Subcutaneous abdominal adipose tissue (tissue), 5 donors: ENCODE data around the gene ANO1.

Source experiments
- H3K27ac ChIP-seq: one replicate; pipeline ENCODE4 v1.7.0; 2013; ENCODE audit warnings: low read depth, mild to moderate bottlenecking, inconsistent platforms, low read length, moderate library complexity
- H3K27me3 ChIP-seq, 5 donors: one replicate each; pipeline ENCODE4 v1.7.0; 2013; ENCODE audit warnings: low read length in 5 of 5, inconsistent platforms in 1 of 5; ENCODE audit not compliant: control insufficient read depth in 5 of 5, insufficient read depth in 4 of 5
- H3K36me3 ChIP-seq, 5 donors: one replicate each; pipeline ENCODE4 v1.7.0; 2013; ENCODE audit warnings: low read length in 5 of 5; ENCODE audit not compliant: control insufficient read depth in 5 of 5, insufficient read depth in 5 of 5
- H3K4me1 ChIP-seq, 5 donors: one replicate each; pipeline ENCODE4 v1.7.0; 2013; ENCODE audit warnings: low read length in 5 of 5, mild to moderate bottlenecking in 3 of 5, moderate library complexity in 1 of 5; ENCODE audit not compliant: control insufficient read depth in 5 of 5, insufficient read depth in 5 of 5
- H3K4me3 ChIP-seq, 5 donors: one replicate each; pipeline ENCODE4 v1.7.0; 2013; ENCODE audit warnings: low read length in 5 of 5, low read depth in 1 of 5
- H3K9ac ChIP-seq, 5 donors: one replicate each; pipeline ENCODE4 v1.7.0; 2013; ENCODE audit warnings: low read length in 5 of 5, mild to moderate bottlenecking in 4 of 5, moderate library complexity in 3 of 5
- H3K9me3 ChIP-seq, 5 donors: one replicate each; pipeline ENCODE4 v1.7.0; 2013; ENCODE audit warnings: low read length in 5 of 5; ENCODE audit not compliant: control insufficient read depth in 5 of 5
- donor health status: healthy.
- donor health status: healthy.
- donor health status: healthy.
- donor health status: healthy.
- donor health status: healthy.

Gene ANO1

GRCh38 chr11:70111269-70112016 is 33.3 kb downstream of the ANO1 start:
- Histone ChIP-seq H3K4me1 (peaks cover 0 to 26% (median 5%) of the 10 kb centered on the region in 5 donors), H3K9ac (no peak overlapping the region), H3K27me3 (peaks cover 6 to 21% (median 12%) of the 10 kb centered on the region in 5 donors), H3K36me3 (no peaks in the 10 kb centered on the region), H3K9me3 (no peaks in the 10 kb centered on the region), H3K27ac (peak overlapping the region; percentile 23), H3K4me3 (no peak overlapping the region)

- Histone ChIP-seq H3K9me3 (no peaks in the 10 kb centered on the region), H3K27ac (no peak overlapping the region), H3K4me3 (no peak overlapping the region), H3K4me1 (peaks cover 0 to 26% (median 5%) of the 10 kb centered on the region in 5 donors), H3K27me3 (peaks cover 6 to 20% (median 9%) of the 10 kb centered on the region in 5 donors), H3K9ac (no peak overlapping the region), H3K36me3 (no peaks in the 10 kb centered on the region)
Observed at GRCh38 chr11:70112017-70112434, 33.9 kb downstream of the ANO1 start.

- Histone ChIP-seq H3K4me1 (peaks cover 0 to 26% (median 5%) of the 10 kb centered on the region in 5 donors), H3K9me3 (no peaks in the 10 kb centered on the region), H3K4me3 (no peak overlapping the region)
Observed at GRCh38 chr11:70113801-70114200, 35.7 kb downstream of the ANO1 start.

GRCh38 chr11:70115778-70116177 is 37.7 kb downstream of the ANO1 start:
- Histone ChIP-seq H3K27ac (no peak overlapping the region), H3K36me3 (peaks cover 0 to 5% (median 0%) of the 10 kb centered on the region in 5 donors), H3K4me1 (peaks cover 0 to 25% (median 5%) of the 10 kb centered on the region in 5 donors), H3K27me3 (peaks cover 3 to 15% (median 9%) of the 10 kb centered on the region in 5 donors), H3K9me3 (no peaks in the 10 kb centered on the region), H3K9ac (no peak overlapping the region), H3K4me3 (no peak overlapping the region)

More at GRCh38 chr11:70113801-70114200, 35.7 kb downstream of the ANO1 start:
- no peak overlapping the region for H3K27ac ChIP-seq
- peaks cover 8 to 15% (median 9%) of the 10 kb centered on the region in 5 donors for H3K27me3 ChIP-seq
- no peak overlapping the region for H3K9ac ChIP-seq
- no peaks in the 10 kb centered on the region for H3K36me3 ChIP-seq

GRCh38 chr11:70116386-70117065 is 38.4 kb downstream of the ANO1 start:
- Histone ChIP-seq H3K9me3 (no peaks in the 10 kb centered on the region), H3K4me3 (no peak overlapping the region), H3K4me1 (peaks cover 0 to 17% (median 4%) of the 10 kb centered on the region in 5 donors), H3K9ac (no peak overlapping the region), H3K27me3 (peaks cover 3 to 20% (median 9%) of the 10 kb centered on the region in 5 donors), H3K27ac (no peak overlapping the region), H3K36me3 (peaks cover 0 to 5% (median 0%) of the 10 kb centered on the region in 5 donors)

- H3K9ac ChIP-seq = no peak overlapping the region
- no peaks in the 10 kb centered on the region for H3K9me3 ChIP-seq
- no peak overlapping the region for H3K4me3 ChIP-seq
- H3K36me3 ChIP-seq = peaks cover 0 to 5% (median 0%) of the 10 kb centered on the region in 5 donors
- H3K27me3 ChIP-seq = peaks cover 3 to 20% (median 9%) of the 10 kb centered on the region in 5 donors
- peaks cover 0 to 10% (median 0%) of the 10 kb centered on the region in 5 donors for H3K4me1 ChIP-seq
- no peak overlapping the region for H3K27ac ChIP-seq
Observed at GRCh38 chr11:70117567-70118145, 39.5 kb downstream of the ANO1 start.

- Histone ChIP-seq H3K9me3 (no peaks in the 10 kb centered on the region), H3K9ac (no peak overlapping the region), H3K36me3 (peaks cover 0 to 5% (median 0%) of the 10 kb centered on the region in 5 donors), H3K27ac (no peak overlapping the region), H3K27me3 (peaks cover 3 to 18% (median 9%) of the 10 kb centered on the region in 5 donors), H3K4me3 (no peak overlapping the region), H3K4me1 (peaks cover 0 to 5% (median 0%) of the 10 kb centered on the region in 5 donors)
Observed at GRCh38 chr11:70118642-70119041, 40.5 kb downstream of the ANO1 start.

GRCh38 chr11:70119502-70119901 is 41.4 kb downstream of the ANO1 start:
- Histone ChIP-seq H3K9me3 (no peaks in the 10 kb centered on the region), H3K9ac (no peak overlapping the region), H3K27ac (no peak overlapping the region), H3K4me3 (no peak overlapping the region), H3K36me3 (peaks cover 0 to 5% (median 0%) of the 10 kb centered on the region in 5 donors), H3K27me3 (peaks cover 0 to 15% (median 7%) of the 10 kb centered on the region in 5 donors), H3K4me1 (peaks cover 0 to 4% (median 0%) of the 10 kb centered on the region in 5 donors)

- H3K4me3 ChIP-seq = no peak overlapping the region
- H3K9me3 ChIP-seq = no peaks in the 10 kb centered on the region
- peaks cover 0 to 15% (median 7%) of the 10 kb centered on the region in 5 donors for H3K27me3 ChIP-seq
- H3K9ac ChIP-seq = no peak overlapping the region
- peaks cover 0 to 5% (median 0%) of the 10 kb centered on the region in 5 donors for H3K36me3 ChIP-seq
- no peak overlapping the region for H3K27ac ChIP-seq
- peaks cover 0 to 4% (median 0%) of the 10 kb centered on the region in 5 donors for H3K4me1 ChIP-seq
Observed at GRCh38 chr11:70120674-70121073, 42.6 kb downstream of the ANO1 start.
